Measurements from ENCODE around the gene CRLF2. TPM values are rescaled to one million over a fixed set of nuclear protein-coding genes. Genes with fewer than 3 reads are reported as not detected.

CRLF2 gene
- total RNA-seq, 1 donor from 2014 or later = 3.9 TPM

Other genes starting within 250 kb of the CRLF2 start
- 4.1 TPM for gene CSF2RA, start 56.2 kb upstream of the CRLF2 start, total RNA-seq (ENCODE audit: insufficient read depth, low replicate concordance)
- gene IL3RA, start 124.1 kb upstream of the CRLF2 start, total RNA-seq (ENCODE audit: insufficient read depth, low replicate concordance) = 4.1 TPM
- 177 TPM for gene SLC25A6, start 179.5 kb upstream of the CRLF2 start, total RNA-seq (ENCODE audit: insufficient read depth, low replicate concordance)
- gene ASMTL, start 240.3 kb upstream of the CRLF2 start, total RNA-seq (ENCODE audit: insufficient read depth, low replicate concordance) = 13.5 TPM